AG20443 (cell line): Measurements from ENCODE around the gene ATOH8.

ENCODE experiments used
- DNase-seq: peaks from one replicate; pipeline ENCODE4 v3.0.0; 2012; ENCODE audit warnings: low spot score, mixed read lengths

ATOH8 gene

GRCh38 chr2:85754313-85755095 lies 713 bp downstream of the ATOH8 start:
- peak; percentile 53 for DNase-seq

GRCh38 chr2:85755122-85756027 lies 1.6 kb downstream of the ATOH8 start:
- peak; percentile 66 for DNase-seq

GRCh38 chr2:85756195-85756594 lies 2.4 kb downstream of the ATOH8 start:
- DNase-seq, result no peak

DNA sequence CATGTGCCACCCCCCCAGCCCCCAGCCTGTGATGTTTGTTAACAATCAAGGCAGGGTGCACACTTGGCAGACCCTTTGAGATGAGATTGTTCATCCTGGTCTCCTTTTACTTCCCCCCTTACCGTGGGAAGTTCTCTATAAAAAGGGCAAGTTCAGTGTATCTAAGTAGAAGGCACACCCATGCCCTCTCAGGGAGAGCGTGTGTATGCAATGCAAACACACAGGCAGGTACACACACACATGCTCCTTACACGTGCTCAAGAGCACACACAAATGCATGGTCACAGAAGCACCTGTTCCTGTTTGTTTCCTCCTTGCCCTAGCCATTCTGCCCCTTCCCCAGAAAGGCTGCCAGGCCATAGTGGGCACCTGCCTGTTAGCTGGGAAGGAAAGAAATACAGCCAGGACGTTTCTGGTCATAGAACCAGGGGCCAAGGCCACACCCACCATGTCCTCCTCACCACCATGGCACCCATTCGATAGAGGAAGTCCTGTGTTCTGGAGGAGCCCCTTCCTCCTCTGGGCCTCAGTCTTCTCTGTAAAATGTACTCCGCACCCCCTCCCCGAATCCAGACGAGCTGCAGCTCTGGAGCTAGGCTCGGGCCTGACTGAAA lies 3.1 kb downstream of the ATOH8 start:
- no peak for DNase-seq

- no peak for DNase-seq
These were observed 4.1 kb downstream of the ATOH8 start for GRCh38 chr2:85757860-85758259.

DNA sequence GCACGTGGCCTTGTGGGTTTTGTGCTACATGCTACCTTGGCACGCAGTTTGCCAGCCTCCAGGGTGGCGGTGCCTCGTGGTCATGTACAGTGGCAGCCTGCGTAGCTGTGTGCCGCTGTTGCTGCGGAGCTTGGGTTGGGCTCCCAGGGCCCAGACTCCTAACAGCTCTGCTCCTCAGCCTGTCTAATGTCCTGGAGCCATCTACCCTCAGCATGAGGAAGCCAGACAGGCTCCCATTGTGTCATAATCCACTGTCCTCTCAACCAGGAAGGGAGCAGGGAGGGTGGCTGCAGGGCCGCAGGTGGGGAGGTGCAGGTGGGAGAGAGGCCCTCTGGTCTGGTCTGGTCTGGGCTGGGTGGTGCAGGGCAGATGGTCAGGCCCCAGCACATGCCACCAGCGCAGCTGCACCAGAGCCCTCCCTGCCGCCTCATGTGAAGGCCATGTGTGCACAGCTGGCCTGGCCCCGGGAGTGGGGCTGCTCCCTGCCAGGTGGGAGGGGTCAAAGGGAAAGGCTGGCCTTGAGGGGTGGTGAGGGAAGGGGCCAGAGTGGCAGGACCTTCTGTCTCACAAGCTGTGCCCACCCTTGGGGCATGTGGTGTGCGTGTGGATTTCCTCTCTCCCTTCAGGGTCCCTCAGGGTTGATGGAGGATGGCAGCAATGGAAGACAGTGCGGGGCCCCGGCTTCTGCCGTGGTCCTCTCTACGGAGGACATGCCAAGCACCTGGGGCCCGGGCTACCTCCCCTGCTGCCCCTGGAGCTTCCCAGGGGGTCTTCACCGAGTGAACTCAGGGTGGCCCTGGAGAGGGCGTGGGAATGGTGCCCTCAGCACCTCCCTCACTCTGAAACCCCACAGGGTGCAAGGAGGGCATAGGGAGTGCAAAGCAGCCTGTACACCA lies 4.8 kb downstream of the ATOH8 start:
- no peak for DNase-seq

- DNase-seq, result no peak
These were observed 5.4 kb downstream of the ATOH8 start for GRCh38 chr2:85759257-85759613.

DNA sequence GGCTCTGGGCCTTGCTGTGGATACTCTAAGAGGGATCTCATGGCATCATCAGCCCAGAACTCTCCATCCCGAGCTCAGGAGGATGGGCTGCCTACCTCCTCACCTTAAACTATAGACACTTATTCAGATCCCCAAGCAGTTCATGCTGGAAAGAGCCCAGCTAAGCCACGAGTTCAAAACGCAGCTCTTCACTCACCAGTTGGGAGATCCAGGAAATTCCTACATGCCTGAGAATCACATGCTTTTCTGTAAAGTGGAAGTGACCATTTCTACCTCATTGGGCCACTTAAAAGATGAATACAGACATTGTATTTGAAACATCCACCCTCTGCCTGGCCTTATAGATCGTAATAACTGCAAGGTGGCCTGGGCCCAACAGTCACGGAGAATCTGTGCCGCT lies 6.6 kb downstream of the ATOH8 start:
- DNase-seq, result peak; percentile 61

- DNase-seq, result no peak
These were observed 7.1 kb downstream of the ATOH8 start for GRCh38 chr2:85760872-85761271.

DNA sequence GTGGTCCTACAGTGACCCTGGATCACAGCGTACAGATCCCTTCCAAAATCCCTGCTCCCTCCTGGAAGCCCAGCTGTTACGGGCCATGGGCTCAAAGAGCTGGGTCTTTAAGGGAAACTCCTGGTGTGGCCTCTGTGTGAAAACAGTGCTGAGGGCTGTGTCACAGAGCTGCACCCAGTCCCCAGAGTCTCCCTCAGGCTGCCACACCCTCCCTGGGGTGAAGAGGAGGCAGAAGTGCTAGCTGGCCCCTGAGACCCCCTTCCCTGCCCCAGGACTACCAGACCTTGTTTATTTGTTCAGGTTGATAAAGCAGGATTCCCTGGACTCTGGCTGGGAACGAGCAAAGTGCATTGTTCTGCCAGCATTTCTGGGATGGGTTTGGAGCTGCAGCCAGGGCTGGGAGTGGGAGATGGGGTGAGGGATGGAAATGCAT lies 7.7 kb downstream of the ATOH8 start:
- no peak for DNase-seq

DNA sequence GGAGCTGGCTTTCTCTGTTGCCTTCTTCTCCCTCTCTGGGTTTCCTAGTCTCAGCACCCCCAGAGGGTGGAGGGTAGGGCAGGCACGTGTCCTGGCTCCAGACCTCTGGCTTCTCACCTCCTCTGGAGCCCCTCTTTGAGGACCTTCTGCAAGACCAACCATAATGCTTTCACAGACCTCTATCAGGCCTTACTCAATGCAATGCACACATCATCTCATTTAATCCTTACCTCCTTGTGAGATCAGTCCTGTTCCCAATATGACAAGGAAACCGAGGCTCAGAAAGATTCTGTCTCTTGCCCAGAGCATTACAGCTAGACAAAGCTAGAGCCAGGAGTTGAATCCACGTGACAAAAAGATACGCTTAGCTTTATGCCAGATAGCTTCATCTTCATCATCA lies 8.2 kb downstream of the ATOH8 start:
- DNase-seq, result no peak

- DNase-seq, result no peak
These were observed 9.3 kb downstream of the ATOH8 start for GRCh38 chr2:85763132-85763531.

DNA sequence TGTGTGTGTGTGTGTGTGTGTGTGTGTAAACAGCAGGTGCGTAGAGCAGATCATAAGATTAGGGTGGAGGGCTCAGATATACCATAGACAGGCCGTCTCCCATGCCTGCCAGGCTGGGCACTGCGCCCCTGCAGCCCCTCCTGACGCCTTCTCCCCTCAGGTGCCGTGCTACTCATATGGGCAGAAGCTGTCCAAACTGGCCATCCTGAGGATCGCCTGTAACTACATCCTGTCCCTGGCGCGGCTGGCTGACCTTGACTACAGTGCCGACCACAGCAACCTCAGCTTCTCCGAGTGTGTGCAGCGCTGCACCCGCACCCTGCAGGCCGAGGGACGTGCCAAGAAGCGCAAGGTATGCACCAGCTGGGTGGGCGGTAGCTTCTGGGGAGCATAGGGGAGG lies 10.0 kb downstream of the ATOH8 start:
- DNase-seq, result no peak

DNA sequence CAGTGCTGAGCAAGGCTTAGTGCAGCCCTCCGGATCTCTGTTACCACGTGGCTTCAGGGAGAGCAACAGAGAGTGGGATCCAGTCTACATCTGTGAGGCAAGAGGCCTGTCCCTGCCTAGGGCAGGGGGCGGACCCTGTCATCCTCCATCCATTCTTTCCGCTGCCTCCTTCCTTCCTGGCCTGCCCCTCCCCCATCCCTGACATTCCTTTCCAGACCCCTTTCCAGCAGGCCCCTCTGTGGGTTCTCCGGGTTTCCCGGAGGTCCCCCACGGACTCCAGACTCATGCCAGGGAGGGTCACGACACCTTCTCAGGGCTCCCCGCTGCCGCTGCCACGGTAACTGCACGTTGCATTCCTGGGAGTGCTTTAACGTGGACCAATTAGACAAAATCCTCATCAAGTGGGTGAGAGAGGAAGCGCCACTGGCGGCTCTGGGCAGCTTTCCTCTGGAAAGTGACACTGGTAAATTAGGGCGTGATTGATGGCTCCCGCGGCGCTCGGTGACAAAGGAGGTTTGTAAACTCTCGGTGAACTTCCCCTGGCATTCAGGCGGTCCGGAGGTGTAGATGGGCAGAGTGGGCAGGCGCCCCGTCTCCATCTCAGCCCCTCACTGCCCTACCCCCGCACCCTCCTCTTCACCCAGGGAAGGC lies 11.4 kb downstream of the ATOH8 start:
- DNase-seq, result no peak

DNA sequence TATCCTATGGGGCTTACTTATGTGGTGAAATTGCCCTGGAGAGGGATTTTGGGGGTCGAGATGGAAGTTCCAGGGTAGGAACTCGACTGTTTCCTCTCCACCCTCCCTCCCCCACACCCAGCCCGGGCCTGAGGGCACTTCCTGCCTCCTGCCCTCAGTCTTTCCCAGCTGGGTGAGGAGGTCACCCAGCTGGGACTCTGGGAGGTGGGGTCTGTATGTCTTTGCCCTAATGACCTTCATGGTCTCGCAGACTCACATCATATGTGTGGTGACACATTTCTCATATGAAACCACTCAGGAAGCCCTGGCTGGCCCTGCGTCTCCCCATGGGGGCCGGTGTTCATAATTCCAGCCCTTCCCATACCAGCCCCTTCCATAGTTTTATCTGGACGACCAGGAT lies 12.4 kb downstream of the ATOH8 start:
- no peak for DNase-seq

GRCh38 chr2:85767803-85768665 lies 14.2 kb downstream of the ATOH8 start:
- no peak for DNase-seq

GRCh38 chr2:85768713-85769112 lies 14.9 kb downstream of the ATOH8 start:
- DNase-seq, result no peak

GRCh38 chr2:85769236-85769982 lies 15.6 kb downstream of the ATOH8 start:
- no peak for DNase-seq

DNA sequence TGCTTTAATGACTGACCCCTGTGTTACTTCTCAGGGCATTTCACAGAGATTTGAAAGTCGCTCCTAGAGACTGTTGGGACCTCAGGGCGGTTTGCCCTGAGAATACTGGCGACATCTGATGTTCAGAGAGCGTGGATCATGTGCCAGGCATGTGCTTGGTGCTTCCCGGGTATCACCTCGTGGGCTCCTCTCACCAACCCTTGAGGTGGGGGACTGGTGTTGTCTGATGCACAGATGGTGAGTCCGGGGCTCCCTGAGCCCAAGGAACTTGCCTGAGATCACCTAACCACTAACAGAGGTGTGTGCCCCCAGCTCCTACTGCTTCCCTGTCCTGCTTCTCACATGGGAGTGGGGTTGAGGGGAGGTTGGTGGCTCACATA lies 16.2 kb downstream of the ATOH8 start:
- no peak for DNase-seq

DNA sequence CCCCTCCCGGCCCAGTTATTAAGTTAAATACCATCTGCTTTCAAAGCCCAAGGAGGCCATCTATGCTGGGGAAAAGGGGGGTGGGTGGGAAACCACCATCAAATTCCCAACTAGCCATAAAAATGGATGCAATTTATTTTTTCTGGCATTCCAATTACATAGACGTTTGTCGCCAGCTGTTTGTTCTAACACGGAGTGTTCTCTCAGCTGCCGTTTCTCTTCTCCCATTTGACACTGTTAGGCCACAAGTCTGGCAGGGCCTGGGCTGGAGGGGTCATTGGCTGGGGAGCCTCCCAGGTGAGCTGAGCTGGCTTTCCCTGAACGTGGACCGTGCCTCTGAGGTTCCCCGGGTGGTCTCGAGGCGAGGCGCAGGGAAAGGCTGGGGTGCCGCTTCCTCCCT lies 16.6 kb downstream of the ATOH8 start:
- no peak for DNase-seq
